Upper lobe of left lung (tissue), 4 donors: ENCODE data around the gene APBB1IP.

Experiments used
- EP300 ChIP-seq, 4 donors: sonication (generic); formaldehyde crosslinking; IDR thresholded peaks; one replicate each; pipeline ENCODE4 v1.5.1; 2017; ENCODE audit warnings: antibody characterized with exemption in 4 of 4, control low read depth in 2 of 4
- POLR2A ChIP-seq, 4 donors: fragments of 450-650 bp; IDR thresholded peaks; one replicate each; pipeline ENCODE4 v1.5.1; 2016 to 2017; ENCODE audit warnings: antibody characterized with exemption in 4 of 4, mild to moderate bottlenecking in 2 of 4
- POLR2AphosphoS5 ChIP-seq, 2 donors: sonication (generic); formaldehyde crosslinking; IDR thresholded peaks; one replicate each; pipeline ENCODE4 v1.5.1; 2017; ENCODE audit warnings: antibody characterized with exemption in 2 of 2
- TF ChIP-seq, protein P1 (sequence below), 6 experiments: fragments of 450-650 bp in 4 of 6; fragments of 200-600 bp in 2 of 6; sonication (generic) in 2 of 6; IDR thresholded peaks; one replicate each; pipeline ENCODE4 v1.5.1; 2016 to 2019; ENCODE audit warnings: antibody characterized with exemption in 6 of 6

- TF ChIP-seq POLR2A (IDR thresholded peaks at IDR 0.05) (no peak), EP300 (IDR thresholded peaks at IDR 0.05) (no peak), POLR2AphosphoS5 (IDR thresholded peaks at IDR 0.05) (no peak)
- TF ChIP-seq, protein P1, sequence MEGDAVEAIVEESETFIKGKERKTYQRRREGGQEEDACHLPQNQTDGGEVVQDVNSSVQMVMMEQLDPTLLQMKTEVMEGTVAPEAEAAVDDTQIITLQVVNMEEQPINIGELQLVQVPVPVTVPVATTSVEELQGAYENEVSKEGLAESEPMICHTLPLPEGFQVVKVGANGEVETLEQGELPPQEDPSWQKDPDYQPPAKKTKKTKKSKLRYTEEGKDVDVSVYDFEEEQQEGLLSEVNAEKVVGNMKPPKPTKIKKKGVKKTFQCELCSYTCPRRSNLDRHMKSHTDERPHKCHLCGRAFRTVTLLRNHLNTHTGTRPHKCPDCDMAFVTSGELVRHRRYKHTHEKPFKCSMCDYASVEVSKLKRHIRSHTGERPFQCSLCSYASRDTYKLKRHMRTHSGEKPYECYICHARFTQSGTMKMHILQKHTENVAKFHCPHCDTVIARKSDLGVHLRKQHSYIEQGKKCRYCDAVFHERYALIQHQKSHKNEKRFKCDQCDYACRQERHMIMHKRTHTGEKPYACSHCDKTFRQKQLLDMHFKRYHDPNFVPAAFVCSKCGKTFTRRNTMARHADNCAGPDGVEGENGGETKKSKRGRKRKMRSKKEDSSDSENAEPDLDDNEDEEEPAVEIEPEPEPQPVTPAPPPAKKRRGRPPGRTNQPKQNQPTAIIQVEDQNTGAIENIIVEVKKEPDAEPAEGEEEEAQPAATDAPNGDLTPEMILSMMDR (IDR thresholded peaks at IDR 0.05), result no peak
Measured at GRCh38 chr10:26509307-26509706, 71.2 kb downstream of the APBB1IP start.
